K562 (cell line): ENCODE results near the gene APLF. TPM values are rescaled to one million over a fixed set of nuclear protein-coding genes. Genes with fewer than 3 reads are reported as not detected.

Experiments used
- AFF4 ChIP-seq: sonication (generic); formaldehyde crosslinking; IDR thresholded peaks from 2 replicates; pipeline ENCODE4 v1.8.0; 2023; ENCODE audit warnings: mild to moderate bottlenecking, missing genetic modification reagents
- CTCFL ChIP-seq: IDR thresholded peaks from 2 replicates; pipeline ENCODE4 v1.6.1; 2011; ENCODE audit warnings: borderline replicate concordance, low read depth, mild to moderate bottlenecking, moderate library complexity, low read length; ENCODE audit not compliant: insufficient read depth, poor library complexity, severe bottlenecking
- DLX4 ChIP-seq: fragments of 250-450 bp; sonication (Bioruptor Pico); IDR thresholded peaks from 2 replicates; pipeline ENCODE4 v1.6.1; 2021; ENCODE audit warnings: mild to moderate bottlenecking
- FIP1L1 ChIP-seq: fragments of 200-400 bp; formaldehyde crosslinking; IDR thresholded peaks from 2 replicates; pipeline ENCODE4 v1.6.1; 2018; ENCODE audit warnings: mild to moderate bottlenecking, low read depth, low read length; ENCODE audit not compliant: poor library complexity, severe bottlenecking
- GTF2E2 ChIP-seq: fragments of 200-800 bp; sonication (Bioruptor generic); IDR thresholded peaks from 2 replicates; pipeline ENCODE4 v1.6.1; 2016; ENCODE audit warnings: missing genetic modification characterization, missing compliant biosample characterization
- KLF10 ChIP-seq: fragments of 250-450 bp; sonication (Bioruptor Pico); IDR thresholded peaks from 2 replicates; pipeline ENCODE4 v1.6.1; 2021; ENCODE audit warnings: matching md5 sums
- RHOXF2B ChIP-seq: fragments of 250-450 bp; sonication (Bioruptor Pico); conservative IDR thresholded peaks from 2 replicates; pipeline ENCODE4 v1.5.1; 2021
- SMAD3 ChIP-seq: fragments of 450-650 bp; formaldehyde crosslinking; conservative IDR thresholded peaks from 2 replicates; pipeline ENCODE4 v1.4.0; 2020; ENCODE audit warnings: mild to moderate bottlenecking
- SMARCA4 ChIP-seq: fragments of 450-650 bp; IDR thresholded peaks from 2 replicates; pipeline ENCODE4 v1.6.1; 2016
- SRF ChIP-seq, 2 experiments: fragments of 250-450, 450-650 bp in 1 of 2; sonication (Bioruptor Pico) in 1 of 2; sonication (generic) in 1 of 2; formaldehyde crosslinking; IDR thresholded peaks; 2 replicates each; pipeline versions ENCODE4 v1.5.0 to v1.5.1; 2020 to 2022; ENCODE audit warnings: mild to moderate bottlenecking in 1 of 2, missing genetic modification reagents in 1 of 2
- TFE3 ChIP-seq: fragments of 450-650 bp; formaldehyde crosslinking; IDR thresholded peaks from 2 replicates; pipeline ENCODE4 v1.4.0; 2020; ENCODE audit warnings: mild to moderate bottlenecking, mixed read lengths
- ZBED1 ChIP-seq: IDR thresholded peaks from 2 replicates; pipeline ENCODE4 v1.6.1; 2014
- ZNF133 ChIP-seq: fragments of 250-450 bp; sonication (Bioruptor Pico); IDR thresholded peaks from 2 replicates; pipeline ENCODE4 v1.4.0; 2020; ENCODE audit warnings: mild to moderate bottlenecking
- ZNF449 ChIP-seq: fragments of 250-450 bp; sonication (Bioruptor Pico); IDR thresholded peaks from 2 replicates; pipeline ENCODE4 v1.8.0; 2022; ENCODE audit warnings: moderate library complexity, mild to moderate bottlenecking, inconsistent platforms
- ZNF695 ChIP-seq: fragments of 450-650 bp; formaldehyde crosslinking; IDR thresholded peaks from 2 replicates; pipeline ENCODE4 v1.4.0; 2020; ENCODE audit warnings: mild to moderate bottlenecking, moderate library complexity
- ZNF696 ChIP-seq: fragments of 250-450 bp; sonication (Bioruptor Pico); conservative IDR thresholded peaks from 2 replicates; pipeline ENCODE4 v1.4.0; 2020; ENCODE audit warnings: mild to moderate bottlenecking, moderate library complexity
- ZNF75A ChIP-seq: fragments of 450-650 bp; formaldehyde crosslinking; IDR thresholded peaks from 2 replicates; pipeline ENCODE4 v1.4.0; 2020; ENCODE audit warnings: mild to moderate bottlenecking
- ZNF778 ChIP-seq: fragments of 450-650 bp; formaldehyde crosslinking; IDR thresholded peaks from 2 replicates; pipeline ENCODE4 v1.4.0; 2020; ENCODE audit warnings: mild to moderate bottlenecking, moderate library complexity
- polyA plus RNA-seq, 8 experiments: library from polyadenylated mRNA; depleted of rRNA in 4 of 8; stranded (reverse) in 5 of 8; unstranded in 3 of 8; fragments of >200 nt; fragmentation: Nextera tagmentation in 2 of 8; fragmentation: Illumina TruSeq in 1 of 8; extraction: Ambion mirVana in 2 of 8; extraction: Trizol in 1 of 8; gene quantifications; 2 replicates each; pipeline versions ENCODE4 v1.2.1 to v1.2.3, GENCODE V29; 2011 to 2014; ENCODE audit warnings: inconsistent platforms in 1 of 8, missing spikeins in 1 of 8
- total RNA-seq, 7 experiments: library from RNA; depleted of rRNA in 6 of 7; stranded (reverse); fragments of >200 nt in 6 of 7; fragmentation: Illumina TruSeq in 2 of 7; extraction: Trizol in 2 of 7; gene quantifications; 2 replicates each; pipeline versions ENCODE4 v1.2.1 to v1.2.3, GENCODE V29; 2011 to 2021; ENCODE audit warnings: low replicate concordance in 1 of 7

The APLF gene
- total and polyA plus RNA-seq, 9 of the 15 experiments (the other 6 are each of a cell fraction or from before 2014, with no cell fraction given) = 0.07 to 1.1 (median 0.71) TPM

- TF ChIP-seq ZNF133 (CRISPR knock-in tag) (0 out of 2 replicates have a peak, but pooled peaks have one; percentile 33), GTF2E2 (tag) (peak; percentile 81), ZNF449 (CRISPR knock-in tag) (0 out of 2 replicates have a peak, but pooled peaks have one; percentile 40), SMARCA4 (no peak), RHOXF2B (peak; percentile 94; the same call in 1 of the 2 replicates), SRF (CRISPR knock-in tag; IDR thresholded peaks at IDR 0.05) (peak in 1 of 2 experiments; percentile 85; a peak in 2 of 4 replicates), ZNF696 (CRISPR knock-in tag) (peak; percentile 90), TFE3 (CRISPR knock-in tag) (peak; percentile 64), KLF10 (peak; percentile 96), ZNF695 (CRISPR knock-in tag) (peak; percentile 96), ZNF778 (CRISPR knock-in tag) (peak; percentile 53; the same call in 1 of the 2 replicates), SMAD3 (CRISPR knock-in tag) (peak; percentile 95), ZNF75A (CRISPR knock-in tag) (peak; percentile 70; the same call in 1 of the 2 replicates), ZBED1 (peak; percentile 80; the same call in 1 of the 2 replicates), AFF4 (CRISPR knock-in tag) (no peak), FIP1L1 (no peak), CTCFL (no peak), DLX4 (CRISPR knock-in tag) (peak; percentile 92)
Measured at GRCh38 chr2:68438455-68439303, 28.7 kb upstream of the APLF start (continued).
